ENCODE measurements around the gene PLEKHA4.

Gene PLEKHA4

GRCh38 chr19:48830088-48830487 is 38.3 kb downstream of the PLEKHA4 start:
- DNase-seq (no peak), ATAC-seq (no peak)

- ATAC-seq (no peak), DNase-seq (no peak)
These were observed 41.8 kb downstream of the PLEKHA4 start for GRCh38 chr19:48826606-48827020.

GRCh38 chr19:48822514-48822913 is 45.9 kb downstream of the PLEKHA4 start:
- ATAC-seq (no peak), DNase-seq (no peak)

- DNase-seq (no peak), ATAC-seq (no peak)
These were observed 46.8 kb downstream of the PLEKHA4 start for GRCh38 chr19:48821633-48822032.

- no peak for DNase-seq
- no peak for ATAC-seq
These were observed 49.0 kb downstream of the PLEKHA4 start for GRCh38 chr19:48819366-48819816.

- no peak for ATAC-seq
- no peak for DNase-seq
These were observed 50.1 kb downstream of the PLEKHA4 start for GRCh38 chr19:48818234-48818820.

- no peak for ATAC-seq
- no peak for DNase-seq
These were observed 50.8 kb downstream of the PLEKHA4 start for GRCh38 chr19:48817585-48818124.

- DNase-seq: no peak
- ATAC-seq: no peak
These were observed 52.4 kb downstream of the PLEKHA4 start for GRCh38 chr19:48815870-48816501.

GRCh38 chr19:48814895-48815294 is 53.5 kb downstream of the PLEKHA4 start:
- ATAC-seq: no peak

GRCh38 chr19:48813123-48813913 is 55.1 kb downstream of the PLEKHA4 start:
- ATAC-seq: no peak
- no peak for DNase-seq

More at GRCh38 chr19:48814895-48815294, 53.5 kb downstream of the PLEKHA4 start:
- DNase-seq: no peak

- ATAC-seq (peak; percentile 66), DNase-seq (peak; percentile 79)
These were observed 56.1 kb downstream of the PLEKHA4 start for GRCh38 chr19:48812094-48812929.

- no peak for DNase-seq
- no peak for ATAC-seq
These were observed 58.3 kb downstream of the PLEKHA4 start for GRCh38 chr19:48810151-48810550.

- ATAC-seq: no peak
- no peak for DNase-seq
These were observed 60.7 kb downstream of the PLEKHA4 start for GRCh38 chr19:48807590-48808308.

GRCh38 chr19:48806818-48807589 is 61.4 kb downstream of the PLEKHA4 start:
- ATAC-seq (no peak), DNase-seq (peak; percentile 31)

GRCh38 chr19:48806518-48806817 is 61.9 kb downstream of the PLEKHA4 start:
- DNase-seq: no peak
- no peak for ATAC-seq

GRCh38 chr19:48805452-48805851 is 63.0 kb downstream of the PLEKHA4 start:
- no peak for ATAC-seq
- no peak for DNase-seq

- no peak for ATAC-seq
These were observed 63.9 kb downstream of the PLEKHA4 start for GRCh38 chr19:48804496-48804895.

GRCh38 chr19:48802623-48803022 is 65.8 kb downstream of the PLEKHA4 start:
- no peak for DNase-seq
- no peak for ATAC-seq

More at GRCh38 chr19:48804496-48804895, 63.9 kb downstream of the PLEKHA4 start:
- DNase-seq: no peak

- ATAC-seq: no peak
- DNase-seq: no peak
These were observed 68.8 kb downstream of the PLEKHA4 start for GRCh38 chr19:48799358-48800300.

GRCh38 chr19:48798937-48799336 is 69.5 kb downstream of the PLEKHA4 start:
- ATAC-seq (no peak), DNase-seq (no peak)

All from stimulated activated naive CD8-positive, alpha-beta T cell treated with anti-CD3 and anti-CD28 coated beads, Interleukin-15, Interleukin-2, amounts not matched to agents 100 U/mL and 50 U/mL, for 24 hours (primary cell).